Activated T-cell treated with anti-CD3 and anti-CD28 coated beads for 24 hours (primary cell): ENCODE measurements around the gene CYFIP1.
"Not testable (repeated sequence)": the region's sequence is repeated elsewhere in the genome, so short reads cannot be mapped to it uniquely, and the experiment has no call there.

Source experiments
- DNase-seq: peaks from one replicate; pipeline ENCODE4 v3.0.0-alpha.2; 2020; ENCODE audit warnings: low read depth

CYFIP1 gene

GRCh38 chr15:22980189-22981050 is at the start of gene CYFIP1:
Gene CYFIP1, minus strand, starts transcription at chr15:22980368. Its CDS starts 33,083 bp downstream, at chr15:22947285.
- DNase-seq: no peak

GRCh38 chr15:23026218-23026617 is 46.0 kb upstream of the CYFIP1 start:
- no peak for DNase-seq

- DNase-seq: no peak
These were observed 42.0 kb upstream of the CYFIP1 start for GRCh38 chr15:23022156-23022555.

- DNase-seq: no peak
These were observed 34.3 kb upstream of the CYFIP1 start for GRCh38 chr15:23014394-23015000.

GRCh38 chr15:23013681-23014080 is 33.5 kb upstream of the CYFIP1 start:
- no peak for DNase-seq

GRCh38 chr15:23012616-23013015 is 32.4 kb upstream of the CYFIP1 start:
- not testable (repeated sequence) for DNase-seq

GRCh38 chr15:23003736-23004135 is 23.6 kb upstream of the CYFIP1 start:
- DNase-seq: no peak

- no peak for DNase-seq
These were observed 22.8 kb upstream of the CYFIP1 start for GRCh38 chr15:23002920-23003319.

- no peak for DNase-seq
These were observed 15.6 kb upstream of the CYFIP1 start for GRCh38 chr15:22995795-22996194.

GRCh38 chr15:22992024-22992326 is 11.8 kb upstream of the CYFIP1 start:
- no peak for DNase-seq

GRCh38 chr15:22989576-22990477 is 9.7 kb upstream of the CYFIP1 start:
- DNase-seq: no peak

GRCh38 chr15:22988811-22989210 is 8.6 kb upstream of the CYFIP1 start:
- DNase-seq: no peak

GRCh38 chr15:22981931-22982330 is 1.8 kb upstream of the CYFIP1 start:
- not testable (repeated sequence) for DNase-seq

GRCh38 chr15:22981051-22981840 is 1.1 kb upstream of the CYFIP1 start:
- no peak for DNase-seq

- DNase-seq: no peak
These were observed 655 bp downstream of the CYFIP1 start for GRCh38 chr15:22979238-22980188.

- no peak for DNase-seq
These were observed 1.4 kb downstream of the CYFIP1 start for GRCh38 chr15:22978691-22979237.

GRCh38 chr15:22974745-22975144 is 5.4 kb downstream of the CYFIP1 start:
- DNase-seq: no peak

GRCh38 chr15:22973987-22974386 is 6.2 kb downstream of the CYFIP1 start:
- no peak for DNase-seq

- DNase-seq: no peak
These were observed 6.9 kb downstream of the CYFIP1 start for GRCh38 chr15:22973286-22973685.

GRCh38 chr15:22969489-22969888 is 10.7 kb downstream of the CYFIP1 start:
- DNase-seq: no peak
